K562 (cell line): ENCODE results near the gene AREL1. TPM values are rescaled to one million over a fixed set of nuclear protein-coding genes. Genes with fewer than 3 reads are reported as not detected.

Experiments used
- ARHGAP35 ChIP-seq: fragments of 450-650 bp; IDR thresholded peaks from 2 replicates; pipeline ENCODE4 v1.6.1; 2018; ENCODE audit not compliant: partially characterized antibody
- CBFA2T3 ChIP-seq: fragments of 450-650 bp; IDR thresholded peaks from 2 replicates; pipeline ENCODE4 v1.6.1; 2017
- CBX5 ChIP-seq: IDR thresholded peaks from 2 replicates; pipeline ENCODE4 v1.6.1; 2014; ENCODE audit warnings: low read depth, borderline replicate concordance
- CREB1 ChIP-seq, 2 experiments: sonication (generic) in 1 of 2; formaldehyde crosslinking in 1 of 2; IDR thresholded peaks; 2 replicates each; pipeline versions ENCODE4 v1.6.1 to v1.8.0; 2012 to 2022; ENCODE audit warnings: inconsistent platforms in 1 of 2, mild to moderate bottlenecking in 1 of 2, missing genetic modification reagents in 1 of 2, moderate library complexity in 1 of 2
- ESRRA ChIP-seq: fragments of 450-650 bp; IDR thresholded peaks from 2 replicates; pipeline ENCODE4 v1.6.1; 2014; ENCODE audit warnings: low read depth, mild to moderate bottlenecking, moderate library complexity, borderline replicate concordance
- FUS ChIP-seq: fragments of 200-400 bp; formaldehyde crosslinking; optimal IDR thresholded peaks from 2 replicates; pipeline ENCODE3; 2017; ENCODE audit warnings: low read depth, low read length
- GABPB2 ChIP-seq: fragments of 250-450 bp; sonication (Bioruptor Pico); conservative IDR thresholded peaks from 2 replicates; pipeline ENCODE4 v1.5.1; 2021; ENCODE audit warnings: mild to moderate bottlenecking
- GATAD2B ChIP-seq: fragments of 450-650 bp; IDR thresholded peaks from 2 replicates; pipeline ENCODE4 v1.6.1; 2017; ENCODE audit warnings: mild to moderate bottlenecking, borderline replicate concordance
- HMGN3 ChIP-seq: IDR thresholded peaks from 2 replicates; pipeline ENCODE4 v1.6.1; 2011; ENCODE audit warnings: borderline replicate concordance, low read depth, mild to moderate bottlenecking, mixed read lengths, low read length; ENCODE audit not compliant: insufficient read length; ENCODE audit errors: extremely low read depth
- JUND ChIP-seq, 2 experiments: IDR thresholded peaks; 2 replicates in 1 of 2; 3 replicates in 1 of 2; pipeline ENCODE4 v1.6.1; 2011; ENCODE audit warnings: borderline replicate concordance in 2 of 2, low read depth in 2 of 2, low read length in 2 of 2, improper control_type of control experiment in 1 of 2, missing biosample characterization in 1 of 2, missing genetic modification characterization in 1 of 2, missing genetic modification reagents in 1 of 2
- KDM1A ChIP-seq, 2 experiments: fragments of 450-650 bp; IDR thresholded peaks; 2 replicates each; pipeline ENCODE4 v1.6.1; 2016; ENCODE audit warnings: mild to moderate bottlenecking in 2 of 2
- KHSRP ChIP-seq: fragments of 450-650 bp; IDR thresholded peaks from 2 replicates; pipeline ENCODE4 v1.6.1; 2017
- MTA2 ChIP-seq: fragments of 450-650 bp; IDR thresholded peaks from 2 replicates; pipeline ENCODE4 v1.6.1; 2016; ENCODE audit warnings: low read depth
- REST ChIP-seq, 2 experiments: fragments of 450-650 bp; formaldehyde crosslinking in 1 of 2; IDR thresholded peaks; 2 replicates each; pipeline versions ENCODE4 v1.4.0 to v1.6.1; 2014 to 2020; ENCODE audit warnings: mild to moderate bottlenecking in 2 of 2, borderline replicate concordance in 1 of 2, low read depth in 1 of 2
- SMARCE1 ChIP-seq: fragments of 450-650 bp; IDR thresholded peaks from 2 replicates; pipeline ENCODE4 v1.7.1; 2016; ENCODE audit warnings: mild to moderate bottlenecking
- SNIP1 ChIP-seq: fragments of 450-650 bp; IDR thresholded peaks from 2 replicates; pipeline ENCODE4 v1.7.1; 2017; ENCODE audit warnings: low read depth, mild to moderate bottlenecking
- TBP ChIP-seq: optimal IDR thresholded peaks from 2 replicates; pipeline ENCODE3; 2011; ENCODE audit warnings: low read depth, low read length, improper control_type of control experiment
- TEAD2 ChIP-seq: fragments of 450-650 bp; IDR thresholded peaks from 2 replicates; pipeline ENCODE4 v1.6.1; 2016; ENCODE audit warnings: missing genetic modification characterization, control low read depth, missing compliant biosample characterization
- TSC22D4 ChIP-seq: fragments of 450-650 bp; IDR thresholded peaks from 2 replicates; pipeline ENCODE4 v1.6.1; 2016; ENCODE audit warnings: missing genetic modification characterization, missing biosample characterization, control low read depth
- ZNF696 ChIP-seq: fragments of 250-450 bp; sonication (Bioruptor Pico); conservative IDR thresholded peaks from 2 replicates; pipeline ENCODE4 v1.4.0; 2020; ENCODE audit warnings: mild to moderate bottlenecking, moderate library complexity
- polyA plus RNA-seq, 8 experiments: library from polyadenylated mRNA; depleted of rRNA in 4 of 8; stranded (reverse) in 5 of 8; unstranded in 3 of 8; fragments of >200 nt; fragmentation: Nextera tagmentation in 2 of 8; fragmentation: Illumina TruSeq in 1 of 8; extraction: Ambion mirVana in 2 of 8; extraction: Trizol in 1 of 8; gene quantifications; 2 replicates each; pipeline versions ENCODE4 v1.2.1 to v1.2.3, GENCODE V29; 2011 to 2014; ENCODE audit warnings: inconsistent platforms in 1 of 8, missing spikeins in 1 of 8
- total RNA-seq, 7 experiments: library from RNA; depleted of rRNA in 6 of 7; stranded (reverse); fragments of >200 nt in 6 of 7; fragmentation: Illumina TruSeq in 2 of 7; extraction: Trizol in 2 of 7; gene quantifications; 2 replicates each; pipeline versions ENCODE4 v1.2.1 to v1.2.3, GENCODE V29; 2011 to 2021; ENCODE audit warnings: low replicate concordance in 1 of 7
- TF ChIP-seq, protein P1 (sequence below): fragments of 450-650 bp; IDR thresholded peaks from one replicate; pipeline ENCODE4 v1.6.1; 2018; ENCODE audit warnings: mild to moderate bottlenecking, moderate library complexity; ENCODE audit not compliant: partially characterized antibody

The AREL1 gene
- total and polyA plus RNA-seq, 9 of the 15 experiments (the other 6 are each of a cell fraction or from before 2014, with no cell fraction given): 6.0 to 24.8 (median 16.6) TPM

GRCh38 chr14:74710480-74710879 lies 2.4 kb downstream of the AREL1 start (continued):
- TF ChIP-seq ARHGAP35 (no peak), CREB1 (IDR thresholded peaks at IDR 0.05) (0 out of 2 replicates have a peak, but pooled peaks have one; percentile 27), CREB1 (CRISPR knock-in tag; IDR thresholded peaks at IDR 0.05) (no peak), REST (IDR thresholded peaks at IDR 0.05; ENCODE audit: borderline replicate concordance) (no peak), REST (CRISPR knock-in tag; IDR thresholded peaks at IDR 0.05; ENCODE audit: low read depth) (no peak), ESRRA (peak; percentile 49; the same call in 1 of the 2 replicates), GATAD2B (no peak), CBX5 (no peak), SMARCE1 (peak; percentile 42; the same call in 1 of the 2 replicates), HMGN3 (no peak), JUND (IDR thresholded peaks at IDR 0.05; ENCODE audit: borderline replicate concordance, low read depth, low read length) (no peak), JUND (tag; IDR thresholded peaks at IDR 0.05; ENCODE audit: borderline replicate concordance, low read depth, low read length) (no peak), ZNF696 (CRISPR knock-in tag) (no peak), KDM1A (IDR thresholded peaks at IDR 0.05) (peak; percentile 18 to 27; a peak in 1 of 4 replicates), KHSRP (no peak), SNIP1 (no peak), FUS (no peak), CBFA2T3 (peak; percentile 89), GABPB2 (CRISPR knock-in tag) (no peak), TBP (no peak), MTA2 (peak; percentile 79), TSC22D4 (no peak), TEAD2 (tag) (no peak)
- TF ChIP-seq, protein P1, sequence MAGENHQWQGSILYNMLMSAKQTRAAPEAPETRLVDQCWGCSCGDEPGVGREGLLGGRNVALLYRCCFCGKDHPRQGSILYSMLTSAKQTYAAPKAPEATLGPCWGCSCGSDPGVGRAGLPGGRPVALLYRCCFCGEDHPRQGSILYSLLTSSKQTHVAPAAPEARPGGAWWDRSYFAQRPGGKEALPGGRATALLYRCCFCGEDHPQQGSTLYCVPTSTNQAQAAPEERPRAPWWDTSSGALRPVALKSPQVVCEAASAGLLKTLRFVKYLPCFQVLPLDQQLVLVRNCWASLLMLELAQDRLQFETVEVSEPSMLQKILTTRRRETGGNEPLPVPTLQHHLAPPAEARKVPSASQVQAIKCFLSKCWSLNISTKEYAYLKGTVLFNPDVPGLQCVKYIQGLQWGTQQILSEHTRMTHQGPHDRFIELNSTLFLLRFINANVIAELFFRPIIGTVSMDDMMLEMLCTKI: no peak
